Measurements from ENCODE around the gene FHL3. TPM values are rescaled to one million over a fixed set of nuclear protein-coding genes. Genes with fewer than 3 reads are reported as not detected.
A peak's percentile ranks its signal among the peaks of the same experiment; 100 is the strongest.

FHL3 gene
- total and polyA plus RNA-seq, 9 of the 15 experiments (the other 6 are each of a cell fraction or from before 2014, with no cell fraction given) = 6.1 to 144 (median 34.1) TPM

GRCh38 chr1:38009088-38009840 lies 4.0 kb upstream of the FHL3 start (continued):
- TF ChIP-seq PTTG1 (tag; IDR thresholded peaks at IDR 0.05; ENCODE audit: low read depth) = no peak
- TF ChIP-seq POLR2AphosphoS5 (IDR thresholded peaks at IDR 0.05; ENCODE audit: control insufficient read depth, insufficient read depth, low read depth, low read length) = peak; percentile 27; the same call in 1 of the 2 replicates
- no peak for TF ChIP-seq ZNF707 (CRISPR knock-in tag; conservative IDR thresholded peaks at IDR 0.05)
- TF ChIP-seq SRSF9 (IDR thresholded peaks at IDR 0.05; ENCODE audit: borderline replicate concordance, low read depth, low read length) = no peak
- TF ChIP-seq SMARCC2 (IDR thresholded peaks at IDR 0.05; ENCODE audit: low read depth) = peak; percentile 73; the same call in 1 of the 2 replicates
- no peak for TF ChIP-seq NELFE (IDR thresholded peaks at IDR 0.05; ENCODE audit: insufficient read depth, insufficient read length)
- peak; percentile 82 for TF ChIP-seq SMARCA4 (IDR thresholded peaks at IDR 0.05)
- TF ChIP-seq PRMT5 (CRISPR knock-in tag; IDR thresholded peaks at IDR 0.05) = no peak
- TF ChIP-seq HMGN3 (IDR thresholded peaks at IDR 0.05; ENCODE audit: borderline replicate concordance, extremely low read depth, insufficient read length, low read depth, low read length) = no peak
- TF ChIP-seq NFIC (IDR thresholded peaks at IDR 0.05) = 0 out of 2 replicates have a peak, but pooled peaks have one; percentile 5
- no peak for TF ChIP-seq ZNF444 (CRISPR knock-in tag; IDR thresholded peaks at IDR 0.05)
- TF ChIP-seq BMI1 (IDR thresholded peaks at IDR 0.05; ENCODE audit: low read length) = no peak
- TF ChIP-seq TOE1 (IDR thresholded peaks at IDR 0.05; ENCODE audit: borderline replicate concordance) = peak; percentile 13; the same call in 1 of the 2 replicates
- TF ChIP-seq TOE1 (CRISPR knock-in tag; IDR thresholded peaks at IDR 0.05; ENCODE audit: borderline replicate concordance, low read depth) = no peak
- no peak for TF ChIP-seq CHCHD3 (CRISPR knock-in tag; IDR thresholded peaks at IDR 0.05)
- TF ChIP-seq SAFB2 (IDR thresholded peaks at IDR 0.05; ENCODE audit: borderline replicate concordance, low read depth, low read length, severe bottlenecking) = no peak
- TF ChIP-seq ZNF431 (CRISPR knock-in tag; IDR thresholded peaks at IDR 0.05) = no peak
- TF ChIP-seq HMG20A (CRISPR knock-in tag; conservative IDR thresholded peaks at IDR 0.05) = no peak
- TF ChIP-seq ZNF77 (CRISPR knock-in tag; IDR thresholded peaks at IDR 0.05) = no peak
- no peak for TF ChIP-seq PHF8 (IDR thresholded peaks at IDR 0.05; ENCODE audit: borderline replicate concordance, low read length)
- TF ChIP-seq SREBF1 (IDR thresholded peaks at IDR 0.05; ENCODE audit: borderline replicate concordance, low read depth, low read length) = no peak
- TF ChIP-seq DIDO1 (tag; IDR thresholded peaks at IDR 0.05; ENCODE audit: low read depth) = no peak
- no peak for TF ChIP-seq HDAC3 (IDR thresholded peaks at IDR 0.05; ENCODE audit: borderline replicate concordance, partially characterized antibody)
- no peak for TF ChIP-seq ELF1 (tag; IDR thresholded peaks at IDR 0.05)
- TF ChIP-seq NKRF (IDR thresholded peaks at IDR 0.05; ENCODE audit: borderline replicate concordance) = 0 out of 2 replicates have a peak, but pooled peaks have one; percentile 16
- TF ChIP-seq FUS (optimal IDR thresholded peaks at IDR 0.05; ENCODE audit: low read depth, low read length) = no peak
- TF ChIP-seq ZSCAN32 (CRISPR knock-in tag; IDR thresholded peaks at IDR 0.05) = no peak
- no peak for TF ChIP-seq RFX7 (CRISPR knock-in tag; IDR thresholded peaks at IDR 0.05)
- TF ChIP-seq ZNF239 (CRISPR knock-in tag; IDR thresholded peaks at IDR 0.05) = no peak
- peak in 1 of 2 experiments; percentile 75; a peak in 3 of 4 replicates for TF ChIP-seq TBL1XR1 (IDR thresholded peaks at IDR 0.05; ENCODE audit: low read length in 2 of 2)
